Prostate gland (tissue), 2 donors: ENCODE results near the gene RABGAP1L. TPM values are rescaled to one million over a fixed set of nuclear protein-coding genes. Genes with fewer than 3 reads are reported as not detected.

Source experiments
- DNase-seq: peaks from one replicate; pipeline ENCODE4 v3.0.0-alpha.2; 2019; ENCODE audit warnings: low spot score
- H3K27ac ChIP-seq, 2 donors: fragments of 200-600 bp; sonication (generic); 2 replicates each; pipeline ENCODE4 v1.5.1; 2017 to 2019
- H3K27me3 ChIP-seq: fragments of 200-600 bp; sonication (generic); replicated peaks from 2 replicates; pipeline ENCODE4 v1.5.1; 2019; ENCODE audit not compliant: insufficient read depth
- H3K36me3 ChIP-seq, 2 donors: fragments of 200-600 bp; sonication (generic); 1 replicate in 1 of 2; 2 replicates in 1 of 2; pipeline versions ENCODE4 v1.5.1 to v1.8.1; 2017 to 2019
- H3K4me1 ChIP-seq: fragments of 200-600 bp; sonication (generic); replicated peaks from 2 replicates; pipeline ENCODE4 v1.5.1; 2019
- H3K4me3 ChIP-seq, 2 donors: fragments of 200-600 bp; sonication (generic); 2 replicates each; pipeline ENCODE4 v1.5.1; 2017 to 2019
- H3K9me3 ChIP-seq: fragments of 200-600 bp; sonication (generic); 2 replicates; pipeline ENCODE4 v1.5.1; 2017
- CTCF ChIP-seq, 4 experiments: fragments of 200-600 bp in 2 of 4; fragments of 450-650 bp in 2 of 4; sonication (generic) in 2 of 4; IDR thresholded peaks; 1 replicate in 3 of 4; 2 replicates in 1 of 4; pipeline ENCODE4 v1.5.1; 2016 to 2019; ENCODE audit warnings: antibody characterized with exemption in 4 of 4, mild to moderate bottlenecking in 2 of 4, moderate library complexity in 2 of 4
- POLR2A ChIP-seq: fragments of 450-650 bp; IDR thresholded peaks from one replicate; pipeline ENCODE4 v1.6.1; 2016; ENCODE audit warnings: antibody characterized with exemption, mild to moderate bottlenecking
- POLR2AphosphoS5 ChIP-seq: sonication (generic); formaldehyde crosslinking; IDR thresholded peaks from one replicate; pipeline ENCODE4 v1.6.1; 2017; ENCODE audit warnings: antibody characterized with exemption
- WGBS: methylation state at CpG from one replicate; pipeline ENCODE4 v1.1.5; 2018; 5-methylcytosine and 5-hydroxymethylcytosine counted together
- intact Hi-C: fragments of 100-400 bp; cut with DNase I; formaldehyde crosslinking; loops from one replicate; pipeline ENCODE4 v1.14.2; 2022
- total RNA-seq, 2 donors: library from RNA; depleted of rRNA; stranded (reverse); fragments of >200 nt; gene quantifications; one replicate each; pipeline ENCODE4 v1.1.0, GENCODE V29; 2016

The RABGAP1L gene
- total RNA-seq, 2 donors from 2014 or later = 32.3 to 41.5 TPM

DNA sequence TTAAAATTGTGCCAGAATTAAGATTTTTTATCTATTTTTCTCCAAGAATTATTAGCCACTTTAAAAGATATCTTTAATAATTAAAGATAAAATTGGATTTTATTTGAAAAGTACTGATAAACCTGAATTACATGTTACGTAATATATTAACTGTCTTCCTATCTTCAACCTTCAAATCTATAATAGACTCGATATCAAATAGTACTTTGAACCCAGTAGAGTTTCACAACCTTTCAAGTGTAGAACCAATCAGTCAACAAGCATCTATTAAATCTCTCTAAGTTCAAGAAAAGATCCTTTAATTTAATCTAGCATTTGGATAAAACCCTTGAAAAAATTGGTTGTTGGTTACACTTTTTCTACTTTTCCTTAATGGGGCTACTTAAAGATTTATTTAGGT is 559.9 kb downstream of the RABGAP1L start:
- TF ChIP-seq POLR2AphosphoS5 (no peak), CTCF (IDR thresholded peaks at IDR 0.05) (no peak), POLR2A (no peak)
- 95% methylated on average over 2 of the region's 2 CpGs for WGBS
- Histone ChIP-seq H3K9me3 (no peaks in the 10 kb centered on the region), H3K4me3 (no peak overlapping the region), H3K36me3 (no peaks in the 10 kb centered on the region), H3K4me1 (no peaks in the 10 kb centered on the region), H3K27me3 (no peaks in the 10 kb centered on the region), H3K27ac (no peak overlapping the region)
- intact Hi-C loops = no loop called here
- no peak for DNase-seq

DNA sequence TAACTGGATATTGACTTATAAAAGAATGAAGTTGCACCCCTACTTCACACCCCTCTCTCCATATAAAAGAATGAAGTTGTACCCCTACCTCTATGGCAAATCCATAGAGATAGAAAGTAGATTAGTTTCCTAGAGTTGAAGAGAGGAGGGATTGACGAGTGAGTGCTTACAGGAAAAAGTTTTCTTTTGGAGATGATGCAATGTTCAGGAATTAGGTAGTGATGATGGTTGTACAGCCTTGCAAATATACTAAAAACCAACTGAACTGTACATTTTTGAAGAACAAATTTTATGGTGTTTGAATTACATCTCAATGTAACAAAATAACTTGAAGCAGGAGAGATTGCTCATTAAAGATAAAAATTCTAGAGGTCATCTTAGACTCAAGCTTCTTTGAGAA is 561.3 kb downstream of the RABGAP1L start:
- intact Hi-C loops = no loop called here
- Histone ChIP-seq H3K27me3 (no peaks in the 10 kb centered on the region), H3K4me1 (no peaks in the 10 kb centered on the region), H3K9me3 (no peaks in the 10 kb centered on the region), H3K4me3 (no peak overlapping the region), H3K27ac (no peak overlapping the region), H3K36me3 (no peaks in the 10 kb centered on the region)
- WGBS = 94% methylated on average over 1 of the region's 1 CpG
- TF ChIP-seq CTCF (IDR thresholded peaks at IDR 0.05) = no peak
- no peak for TF ChIP-seq POLR2AphosphoS5
- no peak for TF ChIP-seq POLR2A
- DNase-seq = no peak

DNA sequence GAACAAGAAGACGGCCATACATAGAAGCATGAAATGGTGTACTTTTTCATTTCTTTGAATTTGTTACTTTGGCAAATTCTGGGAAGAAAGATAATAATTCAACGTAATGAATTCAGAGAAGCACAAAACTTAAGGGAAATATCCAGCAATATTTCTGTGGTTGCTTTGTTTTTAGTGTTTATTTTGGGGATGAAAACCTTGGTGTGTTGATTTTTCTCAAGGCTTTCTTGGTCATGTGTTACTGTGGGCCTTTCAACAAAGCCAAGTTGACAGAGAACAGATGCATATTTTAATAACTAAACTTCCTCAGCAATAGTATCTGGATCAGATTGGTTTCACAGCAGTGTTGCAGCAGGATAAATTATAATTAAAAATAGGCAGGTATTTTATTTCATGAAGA is 561.9 kb downstream of the RABGAP1L start:
- TF ChIP-seq POLR2A (no peak), CTCF (IDR thresholded peaks at IDR 0.05) (no peak), POLR2AphosphoS5 (no peak)
- Histone ChIP-seq H3K27ac (no peak overlapping the region), H3K4me1 (no peaks in the 10 kb centered on the region), H3K27me3 (no peaks in the 10 kb centered on the region), H3K4me3 (no peak overlapping the region), H3K36me3 (no peaks in the 10 kb centered on the region), H3K9me3 (no peaks in the 10 kb centered on the region)
- WGBS = 78% methylated on average over 2 of the region's 2 CpGs
- intact Hi-C loops = no loop called here
- DNase-seq = no peak

DNA sequence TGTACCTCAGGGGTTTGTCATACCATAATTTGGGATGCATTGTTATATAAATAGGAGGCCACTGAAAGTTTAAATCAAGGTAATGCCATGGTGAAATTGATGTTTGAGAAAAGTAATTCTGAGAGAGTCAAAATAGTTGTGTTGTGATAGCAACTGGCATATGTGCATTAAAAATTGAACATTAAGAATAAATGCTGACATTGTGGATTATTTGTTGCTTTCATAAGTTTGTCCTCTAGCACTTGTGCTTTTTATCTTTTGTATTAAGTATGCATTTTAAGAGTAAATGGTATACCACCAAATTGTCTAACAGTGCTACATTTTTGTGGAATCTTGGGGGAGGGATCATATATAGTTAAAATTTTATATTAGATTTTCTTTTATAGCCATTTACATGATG is 564.5 kb downstream of the RABGAP1L start:
- TF ChIP-seq CTCF (IDR thresholded peaks at IDR 0.05) = no peak
- TF ChIP-seq POLR2AphosphoS5 = no peak
- TF ChIP-seq POLR2A = no peak
- H3K27me3 ChIP-seq = no peaks in the 10 kb centered on the region
- H3K27ac ChIP-seq = no peak overlapping the region
- no peaks in the 10 kb centered on the region for H3K9me3 ChIP-seq
- intact Hi-C loops = no loop called here
- H3K4me1 ChIP-seq = no peaks in the 10 kb centered on the region
- no peaks in the 10 kb centered on the region for H3K36me3 ChIP-seq
- H3K4me3 ChIP-seq = no peak overlapping the region
- DNase-seq = no peak

GRCh38 chr1:174724219-174724618 is 564.9 kb downstream of the RABGAP1L start:
- Histone ChIP-seq H3K27ac (no peak overlapping the region), H3K9me3 (no peaks in the 10 kb centered on the region), H3K36me3 (no peaks in the 10 kb centered on the region), H3K27me3 (no peaks in the 10 kb centered on the region), H3K4me1 (no peaks in the 10 kb centered on the region), H3K4me3 (no peak overlapping the region)
- intact Hi-C loops = no loop called here
- DNase-seq = no peak
- TF ChIP-seq POLR2AphosphoS5 (no peak), CTCF (IDR thresholded peaks at IDR 0.05) (no peak), POLR2A (no peak)
